ENCODE data around the gene TMEM108.

GRCh38 chr3:133161656-133162055 lies 123.5 kb downstream of the TMEM108 start:
- TF ChIP-seq CTCF (IDR thresholded peaks at IDR 0.05; ENCODE audit: borderline replicate concordance, extremely low read depth, low read length, poor library complexity, severe bottlenecking), result no peak
- TF ChIP-seq EZH2 (IDR thresholded peaks at IDR 0.05; ENCODE audit: borderline replicate concordance, low read depth, low read length, severe bottlenecking), result no peak

All from DND-41 (cell line).